Trophoblast cell (in vitro differentiated cells and primary cell): Measurements from ENCODE around the gene IFI35.
A peak's percentile ranks its signal among the peaks of the same experiment; 100 is the strongest.

Experiments
- DNase-seq, 2 donors: peaks; one replicate each; pipeline ENCODE4 v3.0.0-alpha.2; 2016
- H2AFZ ChIP-seq: 2 replicates; pipeline ENCODE4 v1.6.1; 2013; ENCODE audit warnings: low read length, moderate library complexity, mild to moderate bottlenecking; ENCODE audit not compliant: insufficient read depth, poor library complexity
- H2AK5ac ChIP-seq: 2 replicates; pipeline ENCODE4 v1.6.1; 2013; ENCODE audit warnings: mild to moderate bottlenecking, low read length
- H2BK120ac ChIP-seq: 2 replicates; pipeline ENCODE4 v1.6.1; 2013; ENCODE audit warnings: low read length, mild to moderate bottlenecking, moderate library complexity; ENCODE audit not compliant: insufficient read depth, poor library complexity
- H2BK12ac ChIP-seq: 2 replicates; pipeline ENCODE4 v1.6.1; 2013; ENCODE audit warnings: mild to moderate bottlenecking, low read length, moderate library complexity
- H2BK5ac ChIP-seq: 2 replicates; pipeline ENCODE4 v1.6.1; 2013; ENCODE audit warnings: low read length, low read depth, moderate library complexity, mild to moderate bottlenecking; ENCODE audit not compliant: poor library complexity
- H3K14ac ChIP-seq: 2 replicates; pipeline ENCODE4 v1.6.1; 2013; ENCODE audit warnings: mild to moderate bottlenecking, low read length
- H3K18ac ChIP-seq: 2 replicates; pipeline ENCODE4 v1.6.1; 2013; ENCODE audit warnings: mild to moderate bottlenecking, low read length
- H3K23ac ChIP-seq: 2 replicates; pipeline ENCODE4 v1.6.1; 2013; ENCODE audit warnings: low read length
- H3K27ac ChIP-seq: 2 replicates; pipeline ENCODE4 v1.5.1; 2013; ENCODE audit warnings: low read depth, mild to moderate bottlenecking, inconsistent platforms, low read length, moderate library complexity
- H3K27me3 ChIP-seq: 2 replicates; pipeline ENCODE4 v1.6.1; 2013; ENCODE audit warnings: inconsistent platforms, mild to moderate bottlenecking, low read length, moderate library complexity; ENCODE audit not compliant: insufficient read depth
- H3K36me3 ChIP-seq, 2 experiments: 1 replicate in 1 of 2; 2 replicates in 1 of 2; pipeline ENCODE4 v1.6.1; 2013; ENCODE audit warnings: low read length in 2 of 2, mild to moderate bottlenecking in 2 of 2, moderate library complexity in 1 of 2; ENCODE audit not compliant: insufficient read depth in 2 of 2, control insufficient read depth in 1 of 2
- H3K4ac ChIP-seq: 2 replicates; pipeline ENCODE4 v1.6.1; 2013; ENCODE audit warnings: low read depth, mild to moderate bottlenecking, low read length, moderate library complexity
- H3K4me1 ChIP-seq, 2 experiments: 1 replicate in 1 of 2; 2 replicates in 1 of 2; pipeline ENCODE4 v1.6.1; 2013; ENCODE audit warnings: low read length in 2 of 2, mild to moderate bottlenecking in 2 of 2, moderate library complexity in 1 of 2; ENCODE audit not compliant: insufficient read depth in 2 of 2, control insufficient read depth in 1 of 2
- H3K4me2 ChIP-seq: 2 replicates; pipeline ENCODE4 v1.6.1; 2013; ENCODE audit warnings: inconsistent platforms, mild to moderate bottlenecking, low read length, moderate library complexity
- H3K4me3 ChIP-seq: 2 replicates; pipeline ENCODE4 v1.5.1; 2013; ENCODE audit warnings: mild to moderate bottlenecking, low read depth, low read length, inconsistent platforms
- H3K79me1 ChIP-seq: one replicate; pipeline ENCODE4 v1.6.1; 2013; ENCODE audit warnings: low read length
- H3K79me2 ChIP-seq: 2 replicates; pipeline ENCODE4 v1.6.1; 2013; ENCODE audit warnings: low read length, mild to moderate bottlenecking; ENCODE audit not compliant: control insufficient read depth, insufficient read depth, poor library complexity
- H3K9ac ChIP-seq: 2 replicates; pipeline ENCODE4 v1.6.1; 2013; ENCODE audit warnings: mild to moderate bottlenecking, low read length
- H3K9me3 ChIP-seq: 2 replicates; pipeline ENCODE4 v1.6.1; 2013; ENCODE audit warnings: low read depth, mild to moderate bottlenecking, control low read depth, inconsistent platforms, low read length; ENCODE audit not compliant: insufficient read depth
- H4K12ac ChIP-seq: 2 replicates; pipeline ENCODE4 v1.6.1; 2013; ENCODE audit warnings: low read depth, mild to moderate bottlenecking, low read length, moderate library complexity
- H4K8ac ChIP-seq: 2 replicates; pipeline ENCODE4 v1.6.1; 2013; ENCODE audit warnings: low read depth, mild to moderate bottlenecking, low read length, moderate library complexity
- H4K91ac ChIP-seq: one replicate; pipeline ENCODE4 v1.6.1; 2013; ENCODE audit warnings: low read depth, mild to moderate bottlenecking, low read length, moderate library complexity
- WGBS: extraction: QIAGEN DNeasy Blood & Tissue Kit; methylation state at CpG from one replicate; pipeline ENCODE4 v1.1.7; 2013; ENCODE audit warnings: missing lambda C conversion rate; ENCODE audit not compliant: insufficient read length, insufficient coverage; ENCODE audit errors: extremely low coverage; 5-methylcytosine and 5-hydroxymethylcytosine counted together

IFI35 gene

DNA sequence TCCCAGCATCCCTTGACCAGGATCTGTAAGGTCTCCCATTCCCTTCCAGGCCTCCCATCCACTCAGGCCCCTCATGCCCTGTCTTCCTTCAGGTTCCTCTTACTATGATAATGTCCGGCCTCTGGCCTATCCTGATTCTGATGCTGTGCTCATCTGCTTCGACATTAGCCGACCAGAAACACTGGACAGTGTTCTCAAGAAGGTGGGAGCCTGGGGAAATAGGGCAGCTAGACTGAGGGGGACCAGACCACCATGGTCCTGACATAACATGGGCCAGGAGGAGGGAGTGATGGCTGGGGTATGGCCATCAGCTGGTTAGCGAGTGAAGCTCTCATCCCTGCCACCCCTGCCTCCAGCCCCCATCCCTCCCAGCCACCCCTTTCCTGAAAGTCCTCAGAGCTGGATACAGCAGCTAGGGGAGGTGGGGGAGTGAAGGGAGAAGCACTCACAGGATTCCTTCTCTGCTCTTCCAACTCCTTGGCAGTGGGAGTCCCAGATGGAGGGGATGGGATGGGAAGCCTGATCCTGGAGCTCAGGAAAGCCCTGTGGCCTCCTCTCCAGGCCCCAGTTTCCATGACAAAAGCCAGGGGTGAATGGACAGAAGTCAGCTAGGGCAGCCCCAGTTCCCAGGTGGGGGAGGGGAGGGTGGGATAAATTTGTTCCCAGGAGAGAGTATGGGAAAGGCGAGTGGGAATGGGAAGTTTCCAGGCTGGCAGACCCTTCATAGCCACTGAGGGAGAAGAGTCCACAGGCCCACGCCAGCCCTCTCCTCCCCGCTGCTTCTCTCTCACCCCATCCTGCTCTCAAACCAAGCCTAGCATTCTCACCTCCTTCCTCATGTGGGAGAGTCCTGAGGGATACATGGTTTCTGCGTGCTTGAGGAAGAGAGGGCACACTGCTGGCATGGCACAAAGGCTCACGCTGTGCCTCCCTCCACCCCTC lies 20.8 kb downstream of the IFI35 start:
- no peaks in the 10 kb centered on the region for H3K36me3 ChIP-seq
- no peaks in the 10 kb centered on the region for H3K79me2 ChIP-seq
- no peak overlapping the region for H3K4ac ChIP-seq
- H2AFZ ChIP-seq = no peak overlapping the region
- no peak overlapping the region for H3K4me3 ChIP-seq
- no peak overlapping the region for H3K9ac ChIP-seq
- H3K23ac ChIP-seq = no peak overlapping the region
- H2AK5ac ChIP-seq = no peak overlapping the region
- no peak overlapping the region for H3K18ac ChIP-seq
- no peak overlapping the region for H4K91ac ChIP-seq
- no peak overlapping the region for H4K8ac ChIP-seq
- H3K79me1 ChIP-seq = peaks cover 2% of the 10 kb centered on the region
- H3K4me2 ChIP-seq = no peak overlapping the region
- no peaks in the 10 kb centered on the region for H3K27me3 ChIP-seq
- no peak overlapping the region for H4K12ac ChIP-seq
- peaks cover 0 to 6% of the 10 kb centered on the region in 2 experiments for H3K4me1 ChIP-seq
- H2BK120ac ChIP-seq = no peak overlapping the region
- no CpG with 5 or more reads among the region's 9 CpGs for WGBS
- H2BK12ac ChIP-seq = no peak overlapping the region
- H3K9me3 ChIP-seq = no peaks in the 10 kb centered on the region
- no peak overlapping the region for H3K14ac ChIP-seq
- no peak overlapping the region for H3K27ac ChIP-seq
- no peak for DNase-seq
- H2BK5ac ChIP-seq = no peak overlapping the region

DNA sequence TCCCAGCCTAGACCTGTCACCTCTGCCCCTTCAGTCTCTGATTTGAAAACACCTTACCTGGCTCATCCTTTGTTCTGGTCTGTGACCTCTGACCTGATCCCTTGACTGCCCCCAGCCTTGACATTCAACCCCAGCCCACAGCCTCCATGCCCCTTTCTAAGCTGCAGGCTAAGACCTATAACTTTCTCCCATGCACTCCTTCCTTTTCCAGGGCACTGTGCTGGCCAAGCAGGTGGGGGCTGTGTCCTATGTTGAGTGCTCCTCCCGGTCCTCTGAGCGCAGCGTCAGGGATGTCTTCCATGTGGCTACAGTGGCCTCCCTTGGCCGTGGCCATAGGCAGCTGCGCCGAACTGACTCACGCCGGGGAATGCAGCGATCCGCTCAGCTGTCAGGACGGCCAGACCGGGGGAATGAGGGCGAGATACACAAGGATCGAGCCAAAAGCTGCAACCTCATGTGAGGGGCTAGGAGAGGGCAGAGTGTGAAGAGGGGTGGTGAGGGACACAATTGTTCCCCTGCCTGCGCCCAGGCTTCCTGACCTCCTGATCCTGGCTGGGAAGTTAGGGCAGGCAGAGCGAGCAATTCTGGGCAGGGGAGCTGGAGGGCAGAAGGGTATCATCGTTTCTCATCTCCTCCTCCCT lies 21.8 kb downstream of the IFI35 start:
- H2AFZ ChIP-seq = no peak overlapping the region
- H2BK5ac ChIP-seq = no peak overlapping the region
- no peaks in the 10 kb centered on the region for H3K27me3 ChIP-seq
- no peak overlapping the region for H2BK12ac ChIP-seq
- no peak overlapping the region for H4K12ac ChIP-seq
- H2BK120ac ChIP-seq = no peak overlapping the region
- H3K9ac ChIP-seq = no peak overlapping the region
- H3K9me3 ChIP-seq = no peaks in the 10 kb centered on the region
- H3K79me2 ChIP-seq = no peaks in the 10 kb centered on the region
- H4K8ac ChIP-seq = no peak overlapping the region
- no CpG with 5 or more reads among the region's 17 CpGs for WGBS
- H3K36me3 ChIP-seq = no peaks in the 10 kb centered on the region
- H3K14ac ChIP-seq = no peak overlapping the region
- no peak overlapping the region for H3K4ac ChIP-seq
- DNase-seq = peak; percentile 83 to 88
- no peak overlapping the region for H3K4me2 ChIP-seq
- H4K91ac ChIP-seq = no peak overlapping the region
- no peak overlapping the region for H3K4me3 ChIP-seq
- H2AK5ac ChIP-seq = no peak overlapping the region
- H3K4me1 ChIP-seq = peaks cover 0 to 6% of the 10 kb centered on the region in 2 experiments
- H3K23ac ChIP-seq = no peak overlapping the region
- peaks cover 2% of the 10 kb centered on the region for H3K79me1 ChIP-seq
- H3K18ac ChIP-seq = no peak overlapping the region
- H3K27ac ChIP-seq = no peak overlapping the region

DNA sequence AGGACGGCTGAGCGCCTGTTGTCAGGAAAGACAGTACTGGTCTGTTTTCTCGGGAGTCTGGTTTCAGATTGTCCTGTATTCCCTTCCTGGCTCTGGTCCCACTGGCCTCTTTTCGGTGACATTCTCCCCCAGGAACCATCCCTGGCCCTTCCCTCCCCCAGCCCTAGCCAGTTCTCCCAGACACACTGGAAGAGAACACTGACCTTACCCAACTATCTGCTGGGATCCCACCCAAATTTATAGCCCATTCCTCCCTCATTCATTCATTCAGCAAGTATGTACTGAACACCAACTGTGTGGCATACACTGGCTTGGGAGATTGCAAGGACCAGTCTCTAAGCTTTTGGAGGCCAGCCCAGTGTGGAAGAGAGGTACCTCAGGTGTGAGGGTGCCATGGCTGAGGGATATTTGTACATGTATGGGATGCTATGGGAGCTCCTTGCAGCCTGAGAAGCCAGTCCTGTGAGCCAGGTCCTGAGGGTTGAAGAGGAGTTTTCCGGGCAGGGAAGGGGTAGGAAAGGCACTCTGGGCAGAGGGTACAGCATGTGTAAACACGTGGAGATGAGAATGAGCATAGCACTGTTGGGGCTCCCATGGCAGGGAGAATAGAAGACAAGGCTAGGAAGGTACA lies 23.7 kb downstream of the IFI35 start:
- Histone ChIP-seq H3K79me1 (no peaks in the 10 kb centered on the region), H3K27ac (no peak overlapping the region), H3K79me2 (no peaks in the 10 kb centered on the region), H4K12ac (no peak overlapping the region), H4K8ac (no peak overlapping the region), H3K23ac (no peak overlapping the region), H3K9me3 (no peaks in the 10 kb centered on the region), H3K4ac (no peak overlapping the region), H3K18ac (no peak overlapping the region), H2BK5ac (no peak overlapping the region), H3K14ac (no peak overlapping the region), H3K27me3 (no peaks in the 10 kb centered on the region), H2BK12ac (no peak overlapping the region), H3K4me3 (no peak overlapping the region), H4K91ac (no peak overlapping the region), H2BK120ac (no peak overlapping the region), H3K36me3 (no peaks in the 10 kb centered on the region), H2AK5ac (no peak overlapping the region), H3K9ac (no peak overlapping the region), H2AFZ (no peak overlapping the region), H3K4me1 (peaks cover 8 to 15% of the 10 kb centered on the region in 2 experiments), H3K4me2 (no peak overlapping the region)
- no peak for DNase-seq
- no CpG with 5 or more reads among the region's 6 CpGs for WGBS

DNA sequence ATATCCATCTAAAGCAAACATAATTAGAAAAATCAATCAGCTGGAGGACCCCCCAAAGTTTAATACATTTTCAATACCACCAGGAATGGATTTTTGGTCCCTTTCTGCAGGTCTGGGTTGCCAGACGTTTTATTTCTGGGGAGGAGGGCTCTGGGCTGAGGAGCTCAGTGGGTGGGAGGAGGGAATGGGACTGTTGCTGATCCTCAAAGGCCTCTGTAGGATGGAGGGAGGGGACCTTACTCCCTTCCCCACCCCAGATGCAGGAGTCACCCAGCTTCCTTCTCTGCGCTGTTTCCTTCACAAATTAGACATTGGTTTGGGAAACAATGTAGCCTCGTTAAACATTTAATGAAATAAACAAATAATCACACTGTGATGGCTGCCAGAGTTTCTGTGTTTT lies 25.1 kb downstream of the IFI35 start:
- no peaks in the 10 kb centered on the region for H3K27me3 ChIP-seq
- H3K14ac ChIP-seq = no peak overlapping the region
- no peaks in the 10 kb centered on the region for H3K79me1 ChIP-seq
- H3K9ac ChIP-seq = no peak overlapping the region
- H3K27ac ChIP-seq = no peak overlapping the region
- H3K4ac ChIP-seq = no peak overlapping the region
- no peak overlapping the region for H2BK120ac ChIP-seq
- no peak overlapping the region for H3K4me2 ChIP-seq
- no peak overlapping the region for H3K23ac ChIP-seq
- no peak overlapping the region for H4K91ac ChIP-seq
- H3K4me1 ChIP-seq = peaks cover 8 to 12% of the 10 kb centered on the region in 2 experiments
- H3K18ac ChIP-seq = no peak overlapping the region
- no peak overlapping the region for H2AK5ac ChIP-seq
- no peak overlapping the region for H3K4me3 ChIP-seq
- no CpG with 5 or more reads among the region's 3 CpGs for WGBS
- no peaks in the 10 kb centered on the region for H3K36me3 ChIP-seq
- H3K9me3 ChIP-seq = no peaks in the 10 kb centered on the region
- no peaks in the 10 kb centered on the region for H3K79me2 ChIP-seq
- no peak for DNase-seq
- no peak overlapping the region for H2AFZ ChIP-seq
- no peak overlapping the region for H4K12ac ChIP-seq
- H4K8ac ChIP-seq = no peak overlapping the region
- H2BK5ac ChIP-seq = no peak overlapping the region
- no peak overlapping the region for H2BK12ac ChIP-seq
